Keratinocyte (primary cell): ENCODE data around the gene TRAPPC2L.

Experiments
- CTCF ChIP-seq, 3 experiments: IDR thresholded peaks in 1 of 3; conservative IDR thresholded peaks in 1 of 3; optimal IDR thresholded peaks in 1 of 3; 2 replicates in 2 of 3; 3 replicates in 1 of 3; pipeline versions ENCODE3 to v1.5.1; 2011; ENCODE audit warnings: low read length in 3 of 3, mild to moderate bottlenecking in 3 of 3, moderate library complexity in 2 of 3, control low read depth in 1 of 3, inconsistent platforms in 1 of 3; ENCODE audit not compliant: insufficient read depth in 2 of 3; ENCODE audit errors: extremely low read depth in 1 of 3
- EZH2 ChIP-seq: IDR thresholded peaks from one replicate; pipeline ENCODE4 v1.6.1; 2012; ENCODE audit warnings: inconsistent platforms, mild to moderate bottlenecking, low read length, moderate library complexity

- TF ChIP-seq EZH2 (no peak), CTCF (optimal IDR thresholded peaks at IDR 0.05 in 1 of 3, IDR thresholded peaks at IDR 0.05 in 1 of 3, conservative IDR thresholded peaks at IDR 0.05 in 1 of 3; ENCODE audit: extremely low read depth in 1 of 3, insufficient read depth in 2 of 3, low read length in 3 of 3) (no peak)
Observed at GRCh38 chr16:88875703-88876234, 18.8 kb downstream of the TRAPPC2L start.
